Measurements from ENCODE around the gene ABCC4. TPM values are rescaled to one million over a fixed set of nuclear protein-coding genes. Genes with fewer than 3 reads are reported as not detected.

Gene ABCC4
- total RNA-seq, 1 experiment from 2014 or later: 12.5 TPM

- H3K27me3 Mint-ChIP-seq (ENCODE audit: unreplicated experiment): no peaks in the 10 kb centered on the region
- intact Hi-C loops (cut with micrococcal nuclease; ENCODE audit: unreplicated experiment): no loop called here
- DNase-seq: no peak
- TF ChIP-seq CTCF (IDR thresholded peaks at IDR 0.05; ENCODE audit: unreplicated experiment): no peak
- H3K9me3 Mint-ChIP-seq (ENCODE audit: low read depth, unreplicated experiment): no peaks in the 10 kb centered on the region
- no peaks in the 10 kb centered on the region for H3K4me1 Mint-ChIP-seq (ENCODE audit: low read depth, unreplicated experiment)
- no peaks in the 10 kb centered on the region for H3K36me3 Mint-ChIP-seq (ENCODE audit: insufficient read depth, unreplicated experiment)
- no peak overlapping the region for H3K27ac Mint-ChIP-seq (ENCODE audit: unreplicated experiment)
- no TSS peak for BruUV-seq (replicated peaks)
- H3K4me3 Mint-ChIP-seq (ENCODE audit: low read depth, unreplicated experiment): no peak overlapping the region
- CTCF ChIA-PET: no interaction called here
These were observed 276.1 kb downstream of the ABCC4 start for GRCh38 chr13:95025116-95025515.

DNA sequence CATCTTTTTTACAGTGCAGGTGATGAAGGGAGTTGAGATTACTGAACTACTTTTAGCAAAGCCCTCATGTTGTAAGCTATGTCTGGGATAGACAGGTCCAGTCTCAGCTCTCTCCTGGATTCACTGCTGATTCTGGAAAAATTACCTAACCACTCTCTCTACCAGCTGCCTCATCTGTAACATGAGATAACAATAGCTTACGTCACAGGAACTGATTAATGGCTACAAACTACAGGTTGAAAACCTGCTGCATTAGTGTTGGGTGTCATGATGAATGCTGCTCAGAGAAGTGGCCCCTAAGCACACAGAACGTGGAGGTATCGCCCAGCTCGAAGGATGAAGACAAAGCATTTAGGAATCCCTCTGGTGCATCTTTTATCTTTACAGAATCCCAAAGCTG, 277.8 kb downstream of the ABCC4 start:
- no TSS peak for BruUV-seq (replicated peaks)
- Mint-ChIP-seq H3K36me3 (ENCODE audit: insufficient read depth, unreplicated experiment) (no peaks in the 10 kb centered on the region), H3K4me1 (ENCODE audit: low read depth, unreplicated experiment) (no peaks in the 10 kb centered on the region), H3K27ac (ENCODE audit: unreplicated experiment) (no peak overlapping the region), H3K27me3 (ENCODE audit: unreplicated experiment) (no peaks in the 10 kb centered on the region), H3K9me3 (ENCODE audit: low read depth, unreplicated experiment) (no peaks in the 10 kb centered on the region), H3K4me3 (ENCODE audit: low read depth, unreplicated experiment) (no peak overlapping the region)
- CTCF ChIA-PET: no interaction called here
- TF ChIP-seq CTCF (IDR thresholded peaks at IDR 0.05; ENCODE audit: unreplicated experiment): no peak
- DNase-seq: no peak
- intact Hi-C loops (cut with micrococcal nuclease; ENCODE audit: unreplicated experiment): no loop called here

- no peak overlapping the region for H3K27ac Mint-ChIP-seq (ENCODE audit: unreplicated experiment)
- H3K4me3 Mint-ChIP-seq (ENCODE audit: low read depth, unreplicated experiment): no peak overlapping the region
- BruUV-seq (replicated peaks): no TSS peak
- CTCF ChIA-PET: no interaction called here
- no peaks in the 10 kb centered on the region for H3K4me1 Mint-ChIP-seq (ENCODE audit: low read depth, unreplicated experiment)
- H3K9me3 Mint-ChIP-seq (ENCODE audit: low read depth, unreplicated experiment): no peaks in the 10 kb centered on the region
- TF ChIP-seq CTCF (IDR thresholded peaks at IDR 0.05; ENCODE audit: unreplicated experiment): no peak
- intact Hi-C loops (cut with micrococcal nuclease; ENCODE audit: unreplicated experiment): no loop called here
- no peak for DNase-seq
- H3K27me3 Mint-ChIP-seq (ENCODE audit: unreplicated experiment): no peaks in the 10 kb centered on the region
- H3K36me3 Mint-ChIP-seq (ENCODE audit: insufficient read depth, unreplicated experiment): no peaks in the 10 kb centered on the region
These were observed 280.8 kb downstream of the ABCC4 start for GRCh38 chr13:95020298-95020987.

- Mint-ChIP-seq H3K9me3 (ENCODE audit: low read depth, unreplicated experiment) (no peaks in the 10 kb centered on the region), H3K27ac (ENCODE audit: unreplicated experiment) (no peak overlapping the region), H3K27me3 (ENCODE audit: unreplicated experiment) (no peaks in the 10 kb centered on the region), H3K4me1 (ENCODE audit: low read depth, unreplicated experiment) (no peaks in the 10 kb centered on the region), H3K4me3 (ENCODE audit: low read depth, unreplicated experiment) (no peak overlapping the region), H3K36me3 (ENCODE audit: insufficient read depth, unreplicated experiment) (no peaks in the 10 kb centered on the region)
- CTCF ChIA-PET: no interaction called here
- intact Hi-C loops (cut with micrococcal nuclease; ENCODE audit: unreplicated experiment): no loop called here
- BruUV-seq (replicated peaks): no TSS peak
- TF ChIP-seq CTCF (IDR thresholded peaks at IDR 0.05; ENCODE audit: unreplicated experiment): no peak
- no peak for DNase-seq
These were observed 281.4 kb downstream of the ABCC4 start for GRCh38 chr13:95019886-95020285.
